Kidney (tissue), 14 donors: ENCODE measurements around the gene ACBD7. TPM values are rescaled to one million over a fixed set of nuclear protein-coding genes. Genes with fewer than 3 reads are reported as not detected.

Experiments used
- DNase-seq, 5 donors: peaks; one replicate each; pipeline ENCODE4 v3.0.0-alpha.2; 2013 to 2020
- FAIRE-seq: peaks from 2 replicates; lab custom pipeline; 2012; peaks lifted over from hg19 to GRCh38; lab: Jason Lieb, UNC
- H3K27ac ChIP-seq, 2 donors: one replicate each; pipeline ENCODE4 v1.7.0; 2013; ENCODE audit warnings: low read depth in 2 of 2, low read length in 2 of 2, inconsistent platforms in 1 of 2
- H3K27me3 ChIP-seq: one replicate; pipeline ENCODE4 v1.7.1; 2013; ENCODE audit warnings: low read length, inconsistent platforms; ENCODE audit not compliant: control insufficient read depth, insufficient read depth
- H3K36me3 ChIP-seq, 3 donors: one replicate each; pipeline versions ENCODE4 v1.7.0 to v1.7.1; 2013; ENCODE audit warnings: low read length in 3 of 3, control low read depth in 1 of 3, inconsistent platforms in 1 of 3; ENCODE audit not compliant: insufficient read depth in 3 of 3, control insufficient read depth in 2 of 3
- H3K4me1 ChIP-seq, 3 donors: one replicate each; pipeline versions ENCODE4 v1.7.0 to v1.7.1; 2013; ENCODE audit warnings: low read length in 3 of 3, inconsistent platforms in 1 of 3, low read depth in 1 of 3; ENCODE audit not compliant: control insufficient read depth in 2 of 3, insufficient read depth in 2 of 3
- H3K4me3 ChIP-seq, 3 donors: one replicate each; pipeline versions ENCODE4 v1.7.0 to v1.8.1; 2013; ENCODE audit warnings: low read length in 3 of 3, control low read depth in 1 of 3, inconsistent platforms in 1 of 3
- H3K9ac ChIP-seq, 3 donors: one replicate each; pipeline versions ENCODE4 v1.7.0 to v1.7.1; 2013; ENCODE audit warnings: low read length in 3 of 3, control low read depth in 1 of 3, inconsistent platforms in 1 of 3
- H3K9me3 ChIP-seq, 3 donors: one replicate each; pipeline versions ENCODE4 v1.7.0 to v1.7.1; 2013; ENCODE audit warnings: low read length in 3 of 3, control low read depth in 1 of 3, inconsistent platforms in 1 of 3; ENCODE audit not compliant: control insufficient read depth in 2 of 3, insufficient read depth in 1 of 3
- CTCF ChIP-seq: IDR thresholded peaks from 3 replicates; pipeline ENCODE4 v1.5.1; 2012; ENCODE audit warnings: mild to moderate bottlenecking, moderate library complexity, borderline replicate concordance; ENCODE audit not compliant: insufficient read depth; ENCODE audit errors: extremely low read depth
- intact Hi-C: fragments of 100-400 bp; cut with DNase I; formaldehyde crosslinking; loops from one replicate; pipeline ENCODE4 v1.11.1; 2022
- polyA plus RNA-seq: library from polyadenylated mRNA; stranded (reverse); fragments of 350-450 nt; fragmentation: Illumina TruSeq; extraction: RNeasy Lipid Tissue Mini Kit (QIAGEN cat#74804); gene quantifications from one replicate; pipeline ENCODE4 v1.2.3, GENCODE V29; 2014; ENCODE audit warnings: low read depth, low replicate concordance; ENCODE audit not compliant: insufficient read depth
- total RNA-seq: library from RNA; stranded (reverse); fragmentation: NEBNext Ultra II Directional; extraction: Animal tissue kit (Norgen Biotek cat#: 25700); gene quantifications from one replicate; pipeline ENCODE4 v1.2.1, GENCODE V29; 2021
- donor health status: control.
- donor health status: control.
- donor health status: control.
- donor health status: control.
- donor health status: control.
- donor health status: DM: yes; HTN: yes; CAD: no.
- donor health status: Normal renal cell carcinoma (clear cell type).

Gene ACBD7
- total and polyA plus RNA-seq, 2 donors from 2014 or later: 0.50 to 0.56 TPM

DNA sequence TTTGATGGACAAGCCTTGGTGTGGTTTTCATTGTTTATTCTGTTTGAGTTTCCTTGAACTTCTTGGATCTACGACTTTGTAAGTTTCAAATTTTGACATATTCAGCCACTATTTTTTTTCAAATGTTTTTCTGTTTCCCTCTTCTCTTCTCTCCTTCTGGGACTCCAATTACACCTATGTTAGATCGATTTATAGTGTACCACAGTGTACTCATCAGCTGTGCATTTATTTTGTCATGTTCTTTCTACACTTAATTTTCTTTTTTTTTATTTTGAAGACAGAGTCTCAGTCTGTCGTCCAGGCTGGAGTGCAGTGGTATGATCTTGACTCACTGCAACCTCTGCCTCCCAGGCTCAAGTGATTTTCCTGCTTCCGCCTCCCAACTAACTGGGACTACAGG, 28.7 kb downstream of the ACBD7 start:
- DNase-seq (no peak), FAIRE-seq (no peak)

GRCh38 chr10:15058689-15059088, 29.9 kb downstream of the ACBD7 start:
- H3K27ac ChIP-seq: no peak overlapping the region
- no peak overlapping the region for H3K4me3 ChIP-seq
- no peaks in the 10 kb centered on the region for H3K36me3 ChIP-seq
- no peaks in the 10 kb centered on the region for H3K4me1 ChIP-seq
- FAIRE-seq (no peak), DNase-seq (no peak)
- H3K27me3 ChIP-seq: no peaks in the 10 kb centered on the region
- TF ChIP-seq CTCF: no peak
- H3K9ac ChIP-seq: no peak overlapping the region
- H3K9me3 ChIP-seq: peaks cover 0 to 3% (median 0%) of the 10 kb centered on the region in 3 donors
- intact Hi-C loops: no loop called here

More for the DNA sequence above, 28.7 kb downstream of the ACBD7 start:
- H3K4me1 ChIP-seq: no peaks in the 10 kb centered on the region
- H3K27me3 ChIP-seq: no peaks in the 10 kb centered on the region
- no peak for TF ChIP-seq CTCF
- no peaks in the 10 kb centered on the region for H3K36me3 ChIP-seq
- H3K9ac ChIP-seq: no peak overlapping the region
- H3K9me3 ChIP-seq: peaks cover 0 to under 1% (median 0%) of the 10 kb centered on the region in 3 donors
- no peak overlapping the region for H3K27ac ChIP-seq
- intact Hi-C loops: no loop called here
- H3K4me3 ChIP-seq: no peak overlapping the region

DNA sequence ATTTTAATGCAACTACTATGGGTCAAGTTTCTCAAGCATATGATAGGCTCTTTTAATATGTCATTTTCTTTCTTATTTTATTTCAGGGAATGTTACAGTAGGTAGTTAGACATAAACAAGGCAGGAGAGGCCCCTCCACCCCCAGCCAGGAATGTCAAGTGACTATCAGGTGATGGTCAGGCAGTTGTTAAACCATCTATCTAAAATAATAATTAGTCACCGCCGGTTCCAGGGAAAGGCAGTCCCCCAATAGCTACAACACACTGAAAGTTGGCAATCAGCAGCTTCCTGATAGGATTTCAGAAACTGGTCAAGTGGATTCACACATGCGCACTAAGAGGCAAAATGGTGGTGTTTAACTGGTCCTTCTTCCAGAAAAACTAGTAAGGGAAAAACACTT, 35.5 kb downstream of the ACBD7 start:
- Histone ChIP-seq H3K27ac (no peak overlapping the region), H3K9ac (no peak overlapping the region), H3K9me3 (peaks cover 0 to 3% (median 0%) of the 10 kb centered on the region in 3 donors), H3K27me3 (no peaks in the 10 kb centered on the region), H3K36me3 (no peaks in the 10 kb centered on the region), H3K4me1 (no peaks in the 10 kb centered on the region), H3K4me3 (no peak overlapping the region)
- no peak for TF ChIP-seq CTCF
- intact Hi-C loops: no loop called here
- no peak for FAIRE-seq
- DNase-seq: no peak

DNA sequence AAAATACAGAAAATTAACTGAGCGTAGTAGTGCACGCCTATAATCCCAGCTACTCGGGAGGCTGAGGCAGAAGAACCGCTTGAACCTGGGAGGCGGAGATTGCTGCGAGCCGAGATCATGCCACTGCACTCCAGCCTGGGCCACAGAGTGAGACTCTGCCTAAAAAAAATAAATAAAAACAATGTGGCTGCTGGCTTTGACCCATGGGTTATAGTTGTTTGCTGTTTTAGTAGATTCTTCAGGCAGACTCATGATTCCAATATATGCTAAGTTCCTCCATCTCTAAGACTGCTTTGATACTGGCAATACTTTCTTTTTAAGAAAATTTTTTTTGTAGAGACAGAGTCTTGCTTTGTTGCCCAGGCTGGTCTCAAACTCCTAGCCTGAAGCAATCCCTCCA, 36.5 kb downstream of the ACBD7 start:
- Histone ChIP-seq H3K27ac (no peak overlapping the region), H3K36me3 (no peaks in the 10 kb centered on the region), H3K9ac (no peak overlapping the region), H3K4me1 (no peaks in the 10 kb centered on the region), H3K9me3 (peaks cover 0 to 3% (median 0%) of the 10 kb centered on the region in 3 donors), H3K4me3 (no peak overlapping the region), H3K27me3 (no peaks in the 10 kb centered on the region)
- no peak for TF ChIP-seq CTCF
- intact Hi-C loops: no loop called here
- FAIRE-seq (no peak), DNase-seq (no peak)
